Activated naive CD4-positive, alpha-beta T cell treated with anti-CD3 and anti-CD28 coated beads, Interleukin-2, amount 50 U/mL, for 16 hours (primary cell): ENCODE results near the gene AP1M2.
"Not testable (repeated sequence)": the region's sequence is repeated elsewhere in the genome, so short reads cannot be mapped to it uniquely, and the experiment has no call there.

Source experiments
- DNase-seq: peaks from one replicate; pipeline ENCODE4 v3.0.0-alpha.2; 2020

AP1M2 gene

DNA sequence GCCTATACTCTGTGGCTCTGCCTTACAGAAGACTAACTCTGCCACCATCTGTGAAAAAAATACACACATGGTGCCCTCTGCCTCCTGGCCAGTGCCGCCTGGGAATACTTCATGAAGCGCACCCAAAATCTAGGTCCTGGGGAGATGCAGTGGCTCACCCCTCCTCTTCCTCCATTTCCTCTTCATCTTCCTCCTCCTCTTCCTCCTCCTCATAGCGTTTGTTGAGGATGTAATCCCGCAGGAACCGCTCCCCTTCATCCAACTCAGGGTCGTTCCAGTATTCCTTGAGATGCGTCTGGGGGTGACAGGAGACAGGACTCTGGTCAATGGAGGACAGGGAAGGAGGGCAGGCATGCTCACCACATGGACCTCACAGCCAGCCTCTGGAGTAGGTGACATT, 27.0 kb downstream of the AP1M2 start:
- DNase-seq, result no peak

DNA sequence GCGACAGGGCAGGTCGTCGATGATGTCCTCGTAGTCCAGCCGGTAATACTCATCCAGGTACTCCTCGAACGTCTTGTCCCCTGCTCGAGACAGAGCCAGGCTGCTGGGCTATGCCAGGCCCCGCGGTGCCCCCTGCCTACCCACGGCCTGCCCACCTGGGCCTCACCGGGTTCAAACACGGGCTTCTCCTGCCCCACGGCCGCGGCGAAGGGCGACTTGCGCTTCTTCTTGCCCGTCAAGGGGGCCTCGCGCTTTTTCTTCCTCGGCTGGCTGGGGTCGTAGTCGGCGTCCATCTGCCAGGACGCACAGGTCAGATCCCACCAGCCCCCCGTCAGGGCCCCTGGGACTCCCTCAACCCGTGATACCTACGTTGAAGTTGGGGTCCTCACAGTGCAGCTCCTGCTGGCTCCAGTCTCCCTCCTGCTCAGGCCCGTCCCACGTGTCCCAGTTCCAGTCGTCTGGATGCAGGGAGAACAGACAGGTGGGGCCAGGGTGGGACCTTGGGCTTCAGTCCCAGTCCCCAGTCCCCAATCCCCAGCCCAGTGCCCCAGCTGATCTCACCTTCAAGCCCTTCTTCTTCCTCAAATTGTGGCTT, 29.4 kb downstream of the AP1M2 start:
- no peak for DNase-seq

GRCh38 chr19:10555610-10555973, 31.5 kb downstream of the AP1M2 start:
- DNase-seq, result no peak

DNA sequence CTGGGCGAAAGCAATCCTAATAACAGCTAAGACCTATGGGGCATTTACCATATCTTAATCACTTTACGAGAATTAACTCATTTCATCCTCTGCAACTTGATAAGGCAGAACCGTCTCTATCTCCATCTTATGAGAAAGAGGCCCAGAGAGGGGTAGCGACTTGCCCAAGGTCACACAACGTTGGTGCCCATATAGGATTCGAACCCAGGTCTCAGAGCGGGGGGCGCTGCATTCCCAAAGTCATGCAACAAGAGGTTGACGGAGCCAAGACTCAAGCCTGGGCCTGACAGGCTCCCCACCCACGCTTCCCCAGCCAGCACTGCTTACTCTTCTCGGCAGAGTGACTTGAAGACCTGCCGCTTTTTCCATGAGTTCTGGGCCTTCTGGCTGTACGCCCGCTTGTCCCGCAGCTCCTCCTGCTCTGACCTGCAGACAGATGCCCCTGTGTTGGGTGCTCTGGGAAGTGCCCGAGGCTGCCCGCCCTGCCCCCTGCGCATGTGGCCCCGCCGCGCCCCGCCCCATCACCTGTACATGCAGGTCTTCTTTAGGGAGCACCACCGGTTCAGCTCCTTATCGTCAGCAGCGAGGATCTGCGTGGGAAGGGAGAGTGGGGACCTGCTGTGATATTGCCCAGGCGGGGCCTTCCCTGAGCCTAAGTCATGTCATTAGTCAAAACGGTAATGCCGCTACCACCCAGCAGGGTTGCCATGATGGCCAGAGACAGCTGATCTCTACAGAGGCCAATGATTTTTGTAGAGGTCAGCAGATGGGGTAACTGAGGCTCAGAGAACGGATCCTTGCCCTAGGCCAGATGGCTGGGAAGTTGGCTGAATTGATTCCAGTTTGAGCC, 32.1 kb downstream of the AP1M2 start:
- no peak for DNase-seq

DNA sequence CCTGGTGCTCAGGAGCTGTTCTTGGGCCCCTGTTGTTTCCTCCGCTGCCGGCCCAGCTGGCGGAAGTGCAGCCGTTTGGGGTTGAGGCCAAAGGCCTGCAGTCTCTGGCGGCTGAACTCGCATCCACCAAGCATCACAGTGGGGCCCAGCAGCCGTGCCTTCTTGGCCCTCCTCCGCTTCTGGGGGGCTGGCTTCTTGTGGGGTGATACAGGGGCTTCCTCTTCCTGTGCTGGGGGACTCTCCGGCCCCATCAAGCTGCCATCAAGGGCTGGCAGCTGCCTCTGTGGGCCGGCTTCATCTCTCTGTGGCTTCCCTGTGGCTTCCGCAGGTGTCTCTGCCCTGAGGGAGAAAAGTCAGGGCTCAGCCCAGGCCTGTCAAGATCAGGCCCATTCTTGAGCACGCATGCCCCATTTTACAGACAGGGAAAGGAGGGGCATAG, 33.1 kb downstream of the AP1M2 start:
- no peak for DNase-seq

DNA sequence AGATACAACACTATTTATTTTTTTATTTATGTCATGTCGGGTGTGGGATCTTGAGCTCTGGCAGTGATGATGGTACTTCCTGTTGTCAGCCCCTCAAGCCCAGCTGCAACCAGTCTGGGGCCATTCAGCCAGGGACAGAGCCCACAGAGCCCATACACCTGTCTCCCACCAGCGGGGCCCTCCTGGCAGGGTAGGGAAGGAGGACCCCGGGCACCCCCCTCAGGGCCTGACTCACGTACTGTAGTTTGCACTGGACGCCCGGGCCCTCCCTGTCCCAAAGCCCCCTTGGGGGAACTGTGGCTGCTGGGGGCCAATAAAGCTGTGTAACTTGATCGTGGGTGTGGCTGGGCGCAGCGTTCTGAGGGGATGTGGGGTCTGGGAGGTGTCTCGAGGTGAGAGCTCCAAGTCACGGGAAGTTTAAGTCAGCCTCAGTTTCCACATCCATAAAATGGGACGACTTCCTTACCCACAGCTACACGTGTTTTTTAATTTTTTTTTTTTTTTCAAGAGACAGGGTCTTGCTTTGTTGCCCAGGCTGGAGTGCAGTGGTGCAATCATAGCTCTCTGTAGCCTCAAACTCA, 33.9 kb downstream of the AP1M2 start:
- no peak for DNase-seq

DNA sequence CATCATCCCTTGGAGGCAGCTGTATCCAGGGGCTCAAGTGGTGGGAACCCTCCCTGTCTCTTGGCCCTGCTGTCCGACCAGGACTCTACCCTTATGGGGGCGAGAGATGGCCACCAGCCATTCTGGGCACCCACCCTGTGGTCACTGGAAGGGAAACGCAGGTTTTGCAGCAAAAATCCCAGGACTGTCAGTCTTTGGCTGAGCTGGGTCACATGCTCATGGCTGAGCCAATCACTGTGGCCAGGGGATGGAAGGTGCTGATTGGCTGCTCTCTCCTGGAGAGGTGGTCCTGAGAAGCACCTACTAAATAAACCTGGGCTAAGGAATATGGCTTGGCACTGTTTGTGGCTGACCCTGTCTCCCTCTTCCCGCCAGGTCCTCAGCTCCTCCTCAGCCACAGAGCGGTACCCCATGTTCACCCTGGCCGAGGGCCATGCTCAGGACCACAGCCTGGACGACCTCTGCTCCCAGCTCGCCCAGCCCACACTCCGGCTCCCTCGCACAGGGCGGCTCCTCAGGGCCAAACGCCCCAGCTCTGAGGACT, 34.5 kb downstream of the AP1M2 start:
- DNase-seq, result peak; percentile 45

GRCh38 chr19:10551698-10552301, 35.3 kb downstream of the AP1M2 start:
- peak; percentile 46 for DNase-seq

DNA sequence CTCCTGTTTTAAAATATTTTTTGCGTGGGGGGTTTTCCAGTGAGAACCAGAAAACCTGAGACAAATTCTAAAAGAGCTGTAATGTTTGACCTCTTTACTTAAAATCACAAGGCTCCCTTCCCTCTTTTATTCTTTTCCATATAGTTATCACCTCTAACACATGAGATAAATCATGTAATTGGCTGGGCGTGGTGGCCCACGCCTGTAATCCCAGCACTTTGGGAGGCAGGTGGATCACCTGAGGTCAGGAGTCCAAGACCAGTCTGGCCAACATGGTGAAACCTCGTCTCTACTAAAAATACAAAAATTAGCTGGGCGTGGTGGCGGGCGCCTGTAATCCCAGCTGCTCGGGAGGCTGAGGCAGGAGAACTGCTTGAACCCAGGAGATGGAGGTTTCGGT, 36.1 kb downstream of the AP1M2 start:
- not testable (repeated sequence) for DNase-seq

- DNase-seq, result no peak
These were observed 36.8 kb downstream of the AP1M2 start for GRCh38 chr19:10550336-10550735.

DNA sequence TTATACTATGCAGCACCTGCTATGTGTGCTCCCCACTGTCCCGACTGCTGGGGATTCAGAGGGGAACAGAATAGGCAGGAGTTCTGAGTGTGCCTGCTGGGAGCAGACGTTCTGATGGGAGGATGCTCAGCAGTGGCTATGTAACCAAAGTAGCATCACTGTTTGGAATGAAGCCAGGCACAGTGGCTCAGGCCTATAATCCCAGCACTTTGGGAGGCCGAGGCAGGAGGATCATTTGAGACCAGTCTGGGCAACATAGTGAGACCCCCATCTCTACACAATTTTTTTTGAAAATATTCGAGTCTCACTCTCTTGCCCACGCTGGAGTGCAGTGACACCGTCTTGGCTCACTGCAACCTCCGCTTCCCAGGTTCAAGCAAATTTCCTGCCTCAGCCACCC, 37.4 kb downstream of the AP1M2 start:
- no peak for DNase-seq

- DNase-seq, result no peak
These were observed 38.3 kb downstream of the AP1M2 start for GRCh38 chr19:10548746-10549276.

- no peak for DNase-seq
These were observed 40.3 kb downstream of the AP1M2 start for GRCh38 chr19:10546817-10547216.

GRCh38 chr19:10544753-10545251, 42.3 kb downstream of the AP1M2 start:
- DNase-seq, result no peak

- peak; percentile 19 for DNase-seq
These were observed 42.8 kb downstream of the AP1M2 start for GRCh38 chr19:10544242-10544752.

DNA sequence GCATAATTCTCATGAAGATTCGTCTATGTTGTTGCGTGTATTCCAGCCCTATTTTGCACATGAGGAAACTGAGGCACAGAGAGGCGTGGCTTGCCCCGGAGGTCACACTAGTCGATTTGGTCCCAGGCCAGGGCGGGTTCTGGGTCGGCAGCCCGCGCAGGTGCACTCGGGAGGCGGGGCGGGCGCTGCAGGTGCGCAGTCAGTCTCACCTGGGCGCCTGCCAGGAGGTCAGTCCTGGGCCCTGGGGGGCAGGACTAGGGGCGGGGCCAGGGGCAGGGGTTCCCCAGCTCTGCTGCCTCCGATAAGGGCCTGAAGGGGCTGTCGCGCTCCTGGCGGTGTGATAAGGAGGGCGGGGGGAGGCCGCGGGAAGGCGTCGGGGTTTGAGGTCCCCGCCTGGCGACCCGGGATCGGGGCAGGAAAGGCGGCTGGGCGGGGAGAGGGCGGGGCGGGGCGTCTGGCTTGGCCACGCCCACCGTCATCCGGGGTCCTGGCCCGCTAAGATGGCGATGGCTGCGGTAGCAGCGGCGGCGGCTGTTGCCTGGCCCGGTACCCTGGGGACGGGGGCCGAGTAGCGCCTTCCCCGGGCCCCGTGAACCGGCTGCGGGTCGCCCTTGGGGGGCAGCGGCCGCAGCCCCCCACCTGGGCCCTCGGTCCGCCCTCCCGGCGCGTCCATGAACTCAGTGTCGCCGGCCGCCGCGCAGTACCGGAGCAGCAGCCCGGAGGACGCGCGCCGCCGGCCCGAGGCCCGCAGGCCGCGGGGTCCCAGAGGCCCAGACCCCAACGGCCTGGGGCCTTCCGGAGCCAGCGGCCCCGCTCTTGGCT, 43.5 kb downstream of the AP1M2 start, which contains the start of gene ATG4D:
ATG4D (plus strand) TSS at position 485 of the 822 bp plus-strand sequence; CDS start at position 672, 187 bp downstream.
- peak; percentile 80 for DNase-seq

GRCh38 chr19:10543059-10543419, 44.1 kb downstream of the AP1M2 start:
- DNase-seq, result no peak

DNA sequence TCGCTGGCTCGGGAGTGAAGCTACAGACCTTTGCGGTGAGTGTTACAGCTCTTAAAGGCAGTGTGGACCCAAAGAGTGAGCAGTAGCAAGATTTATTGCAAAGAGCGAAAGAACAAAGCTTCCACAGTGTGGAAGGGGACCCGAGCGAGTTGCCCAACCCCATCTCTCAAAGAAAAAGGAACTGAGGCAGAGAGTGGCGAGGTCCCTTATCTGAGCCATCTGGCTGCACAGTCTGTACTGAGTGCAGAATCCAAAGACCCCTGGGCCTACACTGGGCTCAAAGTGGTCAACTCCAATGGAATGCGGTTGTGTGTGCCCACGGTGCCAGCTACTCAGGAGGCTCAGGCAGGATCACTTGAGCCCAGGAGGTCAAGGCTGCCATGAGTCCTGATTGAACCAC, 48.1 kb downstream of the AP1M2 start:
- not testable (repeated sequence) for DNase-seq

GRCh38 chr19:10538204-10538983, 48.7 kb downstream of the AP1M2 start:
- DNase-seq, result no peak

DNA sequence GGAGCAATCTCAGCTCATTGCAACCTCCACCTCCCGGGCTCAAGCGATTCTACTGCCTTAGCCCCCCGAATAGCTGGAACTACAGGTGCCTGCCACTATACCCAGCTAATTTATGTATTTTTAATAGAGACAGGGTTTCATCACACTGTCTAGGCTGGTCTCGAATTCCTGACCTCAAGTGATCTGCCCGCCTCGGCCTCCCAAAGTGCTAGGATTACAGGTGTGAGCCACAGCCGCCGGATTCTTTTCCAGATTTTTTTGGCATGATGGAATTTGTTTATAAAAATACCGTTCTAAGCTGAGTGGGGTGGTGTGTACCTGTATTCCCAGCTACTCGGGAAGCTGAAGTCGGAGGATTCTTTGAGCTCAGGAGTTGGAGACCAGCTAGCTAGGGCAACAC, 49.4 kb downstream of the AP1M2 start:
- DNase-seq, result no peak

GRCh38 chr19:10535613-10536012, 51.5 kb downstream of the AP1M2 start:
- DNase-seq, result no peak
